ENCODE results near the gene GPC5.

- no peak for TF ChIP-seq ZNF121 (tag by site-specific recombination; IDR thresholded peaks at IDR 0.05)
- TF ChIP-seq ZNF311 (tag by site-specific recombination; IDR thresholded peaks at IDR 0.05; ENCODE audit: borderline replicate concordance) = no peak
- no peak for TF ChIP-seq CTCF (tag by site-specific recombination; IDR thresholded peaks at IDR 0.05)
- TF ChIP-seq ZNF26 (tag by site-specific recombination; IDR thresholded peaks at IDR 0.05) = no peak
- no peak for TF ChIP-seq REST (tag by site-specific recombination; IDR thresholded peaks at IDR 0.05)
- no peak for TF ChIP-seq ZNF549 (tag by site-specific recombination; IDR thresholded peaks at IDR 0.05)
- TF ChIP-seq ZNF266 (tag by site-specific recombination; IDR thresholded peaks at IDR 0.05; ENCODE audit: low read depth) = no peak
- TF ChIP-seq SCRT2 (tag by site-specific recombination; IDR thresholded peaks at IDR 0.05) = no peak
- TF ChIP-seq ZNF175 (tag by site-specific recombination; IDR thresholded peaks at IDR 0.05) = no peak
- TF ChIP-seq ZBTB11 (tag by site-specific recombination; conservative IDR thresholded peaks at IDR 0.05; ENCODE audit: low read depth) = no peak
- TF ChIP-seq KLF9 (tag by site-specific recombination; IDR thresholded peaks at IDR 0.05; ENCODE audit: low read depth) = no peak
- TF ChIP-seq ZNF354C (tag by site-specific recombination; IDR thresholded peaks at IDR 0.05; ENCODE audit: borderline replicate concordance, low read depth) = no peak
Measured at GRCh38 chr13:91554101-91554500, 155.7 kb downstream of the GPC5 start.

All from HEK293 (cell line).